SK-N-MC (cell line): Measurements from ENCODE around the gene PAPSS1.

Experiments used
- EZH2 ChIP-seq: fragments of 200-600 bp; sonication (generic); IDR thresholded peaks from one replicate; pipeline ENCODE4 v1.6.1; 2017; ENCODE audit warnings: antibody characterized with exemption
- FOXP2 ChIP-seq: optimal IDR thresholded peaks from 2 replicates; pipeline ENCODE3; 2011; ENCODE audit warnings: mild to moderate bottlenecking, moderate library complexity; ENCODE audit not compliant: insufficient read depth; ENCODE audit errors: extremely low read length, control extremely low read depth
- POLR2AphosphoS5 ChIP-seq: IDR thresholded peaks from 2 replicates; pipeline ENCODE4 v1.6.1; 2012; ENCODE audit warnings: mild to moderate bottlenecking, low read depth, low read length, borderline replicate concordance

DNA sequence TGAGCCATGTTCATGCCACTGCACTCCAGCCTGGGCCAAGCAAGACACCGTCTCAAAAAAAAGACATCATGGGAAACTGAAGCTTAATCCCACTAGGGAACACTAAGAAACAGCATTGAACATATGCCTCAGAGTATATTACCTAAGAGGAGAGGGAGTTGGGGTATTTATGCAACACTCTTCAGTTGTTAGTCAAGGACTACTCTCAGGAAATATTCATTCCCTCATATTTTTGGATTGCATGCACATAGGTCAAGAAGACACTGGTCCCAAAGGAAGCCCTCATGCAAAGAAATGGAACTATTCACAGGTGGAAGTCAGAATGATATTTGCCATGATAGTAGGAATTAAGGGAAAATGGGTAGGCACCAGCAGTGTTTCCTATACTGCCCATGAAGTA is 22.8 kb upstream of the PAPSS1 start:
- no peak for TF ChIP-seq EZH2
- no peak for TF ChIP-seq FOXP2
- no peak for TF ChIP-seq POLR2AphosphoS5
